Measurements from ENCODE around the gene SLIT3.

The SLIT3 gene

GRCh38 chr5:168859471-168859870 is 441.5 kb downstream of the SLIT3 start:
- no peaks in the 10 kb centered on the region for H3K36me3 ChIP-seq (ENCODE audit: control insufficient read depth, insufficient read depth, low read length)
- no peaks in the 10 kb centered on the region; the same call in 1 of the 2 replicates for H3K27me3 ChIP-seq (replicated peaks; ENCODE audit: control insufficient read depth, insufficient read depth, low read length)
- no peak for TF ChIP-seq CTCF (IDR thresholded peaks at IDR 0.05; ENCODE audit: insufficient read depth, low read length, poor library complexity, severe bottlenecking)
- no peak for DNase-seq (ENCODE audit: extremely low read depth, insufficient read length)
- H3K4me3 ChIP-seq (replicated peaks; ENCODE audit: low read depth, low read length): no peak overlapping the region

- no peak for DNase-seq (ENCODE audit: extremely low read depth, insufficient read length)
- Histone ChIP-seq H3K27me3 (replicated peaks; ENCODE audit: control insufficient read depth, insufficient read depth, low read length) (no peaks in the 10 kb centered on the region; the same call in 1 of the 2 replicates), H3K4me3 (replicated peaks; ENCODE audit: low read depth, low read length) (no peak overlapping the region), H3K36me3 (ENCODE audit: control insufficient read depth, insufficient read depth, low read length) (no peaks in the 10 kb centered on the region)
- TF ChIP-seq CTCF (IDR thresholded peaks at IDR 0.05; ENCODE audit: insufficient read depth, low read length, poor library complexity, severe bottlenecking): no peak
Measured at GRCh38 chr5:168858994-168859393, 441.9 kb downstream of the SLIT3 start.

- Histone ChIP-seq H3K4me3 (replicated peaks; ENCODE audit: low read depth, low read length) (no peak overlapping the region), H3K27me3 (replicated peaks; ENCODE audit: control insufficient read depth, insufficient read depth, low read length) (no peaks in the 10 kb centered on the region; the same call in 1 of the 2 replicates), H3K36me3 (ENCODE audit: control insufficient read depth, insufficient read depth, low read length) (no peaks in the 10 kb centered on the region)
- TF ChIP-seq CTCF (IDR thresholded peaks at IDR 0.05; ENCODE audit: insufficient read depth, low read length, poor library complexity, severe bottlenecking): no peak
- no peak for DNase-seq (ENCODE audit: extremely low read depth, insufficient read length)
Measured at GRCh38 chr5:168858371-168858770, 442.6 kb downstream of the SLIT3 start.

- H3K36me3 ChIP-seq (ENCODE audit: control insufficient read depth, insufficient read depth, low read length): no peaks in the 10 kb centered on the region
- no peak for DNase-seq (ENCODE audit: extremely low read depth, insufficient read length)
- TF ChIP-seq CTCF (IDR thresholded peaks at IDR 0.05; ENCODE audit: insufficient read depth, low read length, poor library complexity, severe bottlenecking): no peak
- H3K4me3 ChIP-seq (replicated peaks; ENCODE audit: low read depth, low read length): no peak overlapping the region
- H3K27me3 ChIP-seq (replicated peaks; ENCODE audit: control insufficient read depth, insufficient read depth, low read length): no peaks in the 10 kb centered on the region; the same call in 1 of the 2 replicates
Measured at GRCh38 chr5:168853972-168854371, 447.0 kb downstream of the SLIT3 start.

- Histone ChIP-seq H3K4me3 (replicated peaks; ENCODE audit: low read depth, low read length) (no peak overlapping the region), H3K27me3 (replicated peaks; ENCODE audit: control insufficient read depth, insufficient read depth, low read length) (peaks cover 2% of the 10 kb centered on the region), H3K36me3 (ENCODE audit: control insufficient read depth, insufficient read depth, low read length) (no peaks in the 10 kb centered on the region)
- no peak for TF ChIP-seq CTCF (IDR thresholded peaks at IDR 0.05; ENCODE audit: insufficient read depth, low read length, poor library complexity, severe bottlenecking)
- DNase-seq (ENCODE audit: extremely low read depth, insufficient read length): no peak
Measured at GRCh38 chr5:168852329-168852728, 448.6 kb downstream of the SLIT3 start.

- DNase-seq (ENCODE audit: extremely low read depth, insufficient read length): no peak
- Histone ChIP-seq H3K4me3 (replicated peaks; ENCODE audit: low read depth, low read length) (no peak overlapping the region), H3K27me3 (replicated peaks; ENCODE audit: control insufficient read depth, insufficient read depth, low read length) (peaks cover 2% of the 10 kb centered on the region), H3K36me3 (ENCODE audit: control insufficient read depth, insufficient read depth, low read length) (no peaks in the 10 kb centered on the region)
- no peak for TF ChIP-seq CTCF (IDR thresholded peaks at IDR 0.05; ENCODE audit: insufficient read depth, low read length, poor library complexity, severe bottlenecking)
Measured at GRCh38 chr5:168851902-168852321, 449.0 kb downstream of the SLIT3 start.

Data from GM06990 (cell line).